Measurements from ENCODE around the gene E2F4.

- no peak for TF ChIP-seq CTCF (conservative IDR thresholded peaks at IDR 0.05; ENCODE audit: low read depth, low read length)
- no peak for TF ChIP-seq EZH2 (IDR thresholded peaks at IDR 0.05; ENCODE audit: borderline replicate concordance, low read depth, low read length, poor library complexity, severe bottlenecking)
These were observed 5.7 kb downstream of the E2F4 start for GRCh38 chr16:67197704-67198103.

Measured in A673 (cell line).